NCI-H446 treated with DMSO at 0.1 percent for 48 hours (cell line): ENCODE data around the gene ERG.

ENCODE experiments used
- DNase-seq: peaks from one replicate; lab custom pipeline; 2025; lab: John Stamatoyannopoulos, UW

ERG gene

GRCh38 chr21:38498057-38498833 lies at the start of gene ERG:
ERG (minus strand) TSS chr21:38498477; CDS start chr21:38498380, 97 bp downstream.
- DNase-seq, result no peak

DNA sequence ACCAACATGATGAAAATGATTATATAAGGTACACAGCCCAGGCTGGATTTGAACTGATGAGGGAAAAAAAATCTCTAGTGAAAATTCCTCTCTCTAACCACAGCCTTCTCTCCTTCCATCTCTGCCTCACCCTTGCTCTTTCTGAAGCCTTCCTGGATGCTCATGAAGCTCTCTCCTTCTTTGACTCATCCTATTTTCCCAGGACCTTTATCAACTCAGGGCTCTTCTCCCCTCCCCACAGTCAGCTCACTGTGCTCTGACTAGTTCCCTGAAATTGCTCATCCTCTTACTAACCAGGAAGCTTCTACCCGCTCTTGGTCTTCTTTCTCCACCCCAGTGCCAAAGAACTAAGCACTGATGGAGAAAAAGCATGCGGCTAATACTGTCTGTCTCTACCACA lies 46.4 kb upstream of the ERG start:
- DNase-seq, result no peak

GRCh38 chr21:38542263-38542662 lies 44.0 kb upstream of the ERG start:
- no peak for DNase-seq

- DNase-seq, result no peak
Measured at GRCh38 chr21:38538353-38538752, 40.1 kb upstream of the ERG start.

DNA sequence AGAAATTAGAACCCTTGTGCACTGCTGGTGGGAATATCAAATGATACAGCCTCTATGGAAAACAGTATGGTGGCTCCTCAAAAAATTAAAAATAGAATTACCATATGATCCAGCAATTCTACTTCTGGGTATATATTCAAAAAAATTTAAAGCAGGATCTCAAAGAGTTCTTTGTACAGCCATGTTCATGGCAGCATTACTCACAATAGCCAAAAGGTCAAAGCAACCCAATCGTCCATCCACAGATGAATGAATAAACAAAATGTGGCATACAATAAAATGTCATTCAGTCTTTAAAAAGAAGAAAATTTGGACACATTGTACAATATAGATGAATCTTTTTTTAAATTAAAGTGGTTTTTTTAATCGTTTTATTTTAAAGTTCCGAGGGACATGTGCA lies 36.3 kb upstream of the ERG start:
- no peak for DNase-seq

- DNase-seq, result no peak
Measured at GRCh38 chr21:38533887-38534286, 35.6 kb upstream of the ERG start.

- DNase-seq, result no peak
Measured at GRCh38 chr21:38531591-38531990, 33.3 kb upstream of the ERG start.

DNA sequence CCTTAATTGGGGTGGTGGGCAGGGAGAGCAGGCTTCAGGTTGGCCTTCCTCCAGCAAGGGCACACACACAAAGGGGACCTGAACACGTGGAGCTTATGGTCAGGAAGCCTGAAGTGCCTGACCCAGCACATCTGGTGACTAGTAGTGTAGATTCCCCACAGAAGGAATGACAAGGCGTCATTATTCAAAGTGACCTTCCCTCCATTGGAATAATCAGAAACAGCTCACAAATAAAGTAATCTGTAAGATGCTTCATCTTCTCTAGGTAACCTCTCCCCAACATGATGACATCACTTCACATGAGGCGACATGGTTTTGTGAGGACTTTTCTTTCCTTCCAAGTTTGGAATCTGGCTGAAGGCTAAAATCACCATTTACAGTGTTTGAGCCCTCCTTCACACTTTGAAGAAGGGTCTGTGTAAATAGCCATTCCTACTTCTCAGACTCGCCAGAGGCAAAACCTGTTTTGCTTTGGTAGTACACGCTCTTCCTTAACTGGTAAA lies 32.8 kb upstream of the ERG start:
- DNase-seq, result no peak

- no peak for DNase-seq
Measured at GRCh38 chr21:38527737-38528136, 29.5 kb upstream of the ERG start.

DNA sequence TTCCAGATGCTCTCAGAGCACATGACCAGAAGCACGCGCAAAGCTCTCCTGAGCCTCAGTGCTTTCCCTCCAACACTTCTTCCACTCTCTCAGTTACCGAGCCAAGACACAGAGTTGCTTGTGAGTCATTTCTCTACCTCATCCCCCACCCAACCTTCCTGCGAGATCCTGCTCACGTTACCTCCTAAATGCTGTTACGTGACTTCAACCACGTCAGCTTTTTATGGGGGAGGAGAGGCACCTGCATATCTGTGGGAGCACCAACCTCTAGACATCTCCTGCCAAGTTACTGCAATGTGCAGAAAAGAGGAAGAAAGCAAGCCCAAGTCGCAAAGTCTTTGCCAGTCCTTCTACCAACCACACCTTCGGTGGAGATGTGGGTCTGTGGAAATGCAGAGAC lies 27.2 kb upstream of the ERG start:
- DNase-seq, result no peak

- DNase-seq, result no peak
Measured at GRCh38 chr21:38524168-38525153, 26.2 kb upstream of the ERG start.

GRCh38 chr21:38520511-38520910 lies 22.2 kb upstream of the ERG start:
- DNase-seq, result no peak

GRCh38 chr21:38511662-38512243 lies 13.5 kb upstream of the ERG start:
- no peak for DNase-seq

- DNase-seq, result no peak
Measured at GRCh38 chr21:38511198-38511597, 12.9 kb upstream of the ERG start.

GRCh38 chr21:38507374-38507942 lies 9.2 kb upstream of the ERG start:
- DNase-seq, result no peak

DNA sequence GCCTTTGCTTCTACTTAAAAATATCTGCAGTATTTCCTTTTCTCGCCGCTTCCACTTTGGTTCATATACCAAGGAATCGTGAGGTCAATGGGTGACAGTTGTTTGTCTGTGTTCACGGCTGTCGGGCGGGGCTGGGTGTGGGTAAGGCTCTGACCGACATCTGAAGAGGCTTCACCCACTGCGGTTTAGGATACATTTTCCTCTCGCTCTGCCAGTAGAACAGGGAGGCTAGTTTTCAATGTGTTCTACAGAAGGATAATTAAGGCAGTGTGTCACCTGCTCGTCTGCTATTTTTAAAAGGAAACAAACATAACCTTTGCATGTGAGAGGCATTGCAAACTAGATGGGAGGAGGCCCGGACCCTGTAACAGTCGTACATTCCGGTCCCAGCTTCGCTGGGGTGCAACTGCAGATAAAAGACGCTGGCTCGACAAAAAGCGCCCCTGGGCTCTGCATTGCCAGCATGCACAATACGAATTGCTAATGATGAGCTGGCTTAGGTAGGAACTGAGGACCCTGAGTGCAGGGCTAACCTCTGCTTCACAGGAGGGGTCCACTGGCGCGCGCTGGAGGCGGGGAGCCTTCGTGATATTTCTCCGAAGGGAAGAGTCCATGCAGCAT lies 8.5 kb upstream of the ERG start:
- DNase-seq, result no peak

DNA sequence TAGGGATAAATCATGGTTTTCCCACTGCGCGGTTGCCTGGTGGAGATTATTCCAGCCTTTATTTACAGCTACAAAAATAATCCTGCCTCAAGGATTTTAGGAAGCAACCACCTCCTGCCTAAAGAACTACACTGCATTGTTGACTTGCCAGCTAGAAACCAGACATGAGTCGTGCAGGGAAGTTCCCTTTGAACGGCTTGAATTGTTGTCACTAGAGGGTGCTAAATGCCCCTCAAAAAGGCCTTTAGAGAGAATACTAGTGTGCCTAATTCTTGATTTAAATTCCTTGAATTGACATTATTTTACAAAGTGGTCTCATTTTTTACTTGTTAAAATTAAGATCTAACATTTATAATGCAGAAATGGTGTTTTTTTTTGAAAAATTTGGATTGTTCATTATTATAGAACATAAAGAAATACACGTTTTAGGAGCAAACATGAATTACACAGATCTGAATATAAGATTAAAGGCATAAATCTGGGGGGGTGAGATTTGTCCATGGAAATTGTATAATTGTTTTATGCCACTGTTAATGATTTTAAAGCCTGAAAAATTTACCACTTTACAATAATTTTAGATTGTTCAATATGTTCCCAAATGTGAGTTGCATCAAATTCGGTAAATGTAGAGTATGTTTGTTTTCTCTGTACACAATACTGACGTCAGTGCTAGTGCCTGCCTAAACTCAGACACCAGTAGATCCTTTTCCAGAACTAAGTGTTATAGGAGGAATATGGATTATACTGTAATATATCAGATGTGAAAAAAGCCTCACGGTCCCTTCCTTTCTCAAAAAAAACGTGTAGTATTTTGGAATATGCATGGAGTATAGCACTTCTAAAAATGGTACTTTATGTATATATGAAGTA lies 7.6 kb upstream of the ERG start:
- peak; percentile 29 for DNase-seq

- no peak for DNase-seq
Measured at GRCh38 chr21:38504066-38504465, 5.8 kb upstream of the ERG start.

GRCh38 chr21:38503583-38503982 lies 5.3 kb upstream of the ERG start:
- no peak for DNase-seq

- no peak for DNase-seq
Measured at GRCh38 chr21:38500073-38500472, 1.8 kb upstream of the ERG start.

DNA sequence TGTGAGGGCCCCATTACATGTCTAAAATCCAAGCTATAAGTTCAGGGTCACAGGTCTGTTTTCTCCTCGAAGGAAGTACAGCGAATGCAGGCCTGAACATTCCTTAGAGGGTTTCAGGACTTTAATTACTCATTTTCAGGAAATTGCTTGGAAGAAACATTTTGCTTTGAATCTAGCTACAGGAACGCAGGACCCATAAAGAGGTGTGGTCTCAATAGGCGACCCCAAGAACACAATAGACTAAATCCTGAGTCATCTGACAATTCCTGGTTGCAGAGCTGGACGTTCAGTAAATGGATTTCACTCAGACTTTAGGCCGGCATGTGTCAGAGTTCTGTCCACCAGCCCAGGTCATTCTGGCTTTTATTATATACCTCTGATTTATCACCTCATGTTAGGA lies 1.0 kb upstream of the ERG start:
- DNase-seq, result no peak
